Measurements from ENCODE around the gene UXS1. TPM values are rescaled to one million over a fixed set of nuclear protein-coding genes. Genes with fewer than 3 reads are reported as not detected.

The UXS1 gene
- polyA plus RNA-seq, 3 donors, result 23.4 to 33.8 (median 29.3) TPM

DNA sequence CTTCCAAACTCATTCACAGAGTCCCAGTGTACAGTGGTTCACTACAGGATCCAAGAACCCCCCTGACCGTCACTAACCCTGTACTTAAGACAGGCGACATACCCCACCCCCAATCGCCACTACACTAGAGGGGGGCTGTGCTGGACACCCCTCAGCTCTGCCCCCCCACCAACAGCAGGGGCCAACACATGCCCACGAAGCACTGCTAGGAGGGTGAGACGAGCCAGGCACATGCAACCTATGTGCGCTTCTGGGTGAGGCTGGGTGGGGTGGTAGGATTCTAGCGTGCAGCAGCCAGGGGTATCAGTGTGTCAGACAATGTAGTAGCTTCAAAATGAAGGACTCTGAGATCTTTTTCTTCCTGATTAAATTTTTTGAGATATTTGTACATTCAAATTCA is 67.8 kb downstream of the UXS1 start:
- Histone ChIP-seq H3K4me2 (replicated peaks; ENCODE audit: extremely low read depth, low read length, poor library complexity, severe bottlenecking) (no peak overlapping the region), H3K79me2 (ENCODE audit: insufficient read depth, low read length) (no peaks in the 10 kb centered on the region), H3K27ac (ENCODE audit: low read depth in 1 of 2, low read length in 2 of 2) (no peak overlapping the region), H3K36me3 (replicated peaks in 1 of 2; ENCODE audit: control insufficient read depth in 1 of 2, insufficient read depth in 2 of 2, low read length in 2 of 2) (peaks cover 39 to 87% of the 10 kb centered on the region in 2 donors), H2AFZ (ENCODE audit: insufficient read depth, low read depth, low read length, poor library complexity, severe bottlenecking) (no peak overlapping the region), H4K20me1 (ENCODE audit: insufficient read depth, low read length) (peaks cover 3% of the 10 kb centered on the region), H3K9ac (ENCODE audit: insufficient read depth, low read length, poor library complexity, severe bottlenecking) (no peak overlapping the region), H3K4me1 (ENCODE audit: control insufficient read depth in 1 of 2, insufficient read depth in 2 of 2, low read length in 2 of 2) (no peaks in the 10 kb centered on the region), H3K4me3 (replicated peaks in 1 of 3; ENCODE audit: low read depth in 2 of 3, low read length in 3 of 3) (no peak overlapping the region), H3K9me3 (replicated peaks in 1 of 2; ENCODE audit: control insufficient read depth in 1 of 2, insufficient read depth in 1 of 2, low read length in 2 of 2) (no peaks in the 10 kb centered on the region), H3K27me3 (ENCODE audit: control insufficient read depth in 2 of 2, insufficient read depth in 2 of 2, low read length in 2 of 2) (no peaks in the 10 kb centered on the region)
- no peaks in the 10 kb centered on the region for H3K9me3 Mint-ChIP-seq
- H3K27me3 Mint-ChIP-seq (ENCODE audit: low read depth in 3 of 3), result peaks cover 0 to 1% (median 0%) of the 10 kb centered on the region in 3 donors
- no peak for DNase-seq
- no peak for TF ChIP-seq CTCF (IDR thresholded peaks at IDR 0.05)
- peaks cover 59 to 77% of the 10 kb centered on the region in 2 donors for H3K36me3 Mint-ChIP-seq
- H3K27ac Mint-ChIP-seq, result peak overlapping the region in 1 of 7 donors; percentile 42
- intact Hi-C loops (cut with micrococcal nuclease), result no loop called here
- 100% methylated on average over 3 of the region's 7 CpGs for WGBS (ENCODE audit: insufficient coverage)
- H3K4me1 Mint-ChIP-seq, result no peaks in the 10 kb centered on the region
- H3K4me3 Mint-ChIP-seq, result no peak overlapping the region

DNA sequence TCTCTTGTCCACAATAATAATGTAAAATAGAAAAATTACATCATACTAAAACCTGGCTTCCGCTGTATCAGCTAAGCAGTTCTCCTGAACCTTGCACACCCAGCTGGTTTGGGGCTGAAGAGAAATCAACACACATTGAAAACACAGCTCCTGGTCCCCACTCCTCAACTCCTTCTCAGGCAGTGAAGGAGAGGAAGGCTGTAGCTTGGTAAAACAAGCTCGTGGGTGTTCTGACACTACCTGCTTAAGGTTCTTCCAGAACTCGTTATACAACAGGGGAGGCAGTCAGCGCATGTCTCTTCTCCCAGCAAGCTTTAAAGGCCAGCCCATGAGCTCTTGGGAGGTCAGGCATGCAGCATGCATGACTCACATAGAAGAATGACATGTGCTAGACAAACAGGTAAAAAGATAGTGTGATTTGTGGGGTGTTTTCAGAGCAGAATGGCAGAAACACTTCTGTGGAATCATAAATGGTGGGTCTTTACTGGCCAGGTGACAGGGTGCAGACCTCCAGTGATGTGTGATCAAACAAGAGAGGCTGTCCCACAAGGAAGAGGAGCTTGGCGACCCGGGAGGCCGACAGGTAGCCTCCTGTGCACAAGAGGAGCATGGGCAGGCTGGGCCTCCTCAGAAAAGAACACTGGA is 69.1 kb downstream of the UXS1 start:
- Histone ChIP-seq H3K36me3 (replicated peaks in 1 of 2; ENCODE audit: control insufficient read depth in 1 of 2, insufficient read depth in 2 of 2, low read length in 2 of 2) (peaks cover 50 to 94% of the 10 kb centered on the region in 2 donors), H3K27me3 (ENCODE audit: control insufficient read depth in 2 of 2, insufficient read depth in 2 of 2, low read length in 2 of 2) (no peaks in the 10 kb centered on the region), H3K27ac (ENCODE audit: low read depth in 1 of 2, low read length in 2 of 2) (peak overlapping the region in 1 of 2 donors; percentile 24), H4K20me1 (ENCODE audit: insufficient read depth, low read length) (no peaks in the 10 kb centered on the region), H3K4me2 (replicated peaks; ENCODE audit: extremely low read depth, low read length, poor library complexity, severe bottlenecking) (no peak overlapping the region), H3K4me1 (ENCODE audit: control insufficient read depth in 1 of 2, insufficient read depth in 2 of 2, low read length in 2 of 2) (no peaks in the 10 kb centered on the region), H3K9me3 (replicated peaks in 1 of 2; ENCODE audit: control insufficient read depth in 1 of 2, insufficient read depth in 1 of 2, low read length in 2 of 2) (no peaks in the 10 kb centered on the region), H3K9ac (ENCODE audit: insufficient read depth, low read length, poor library complexity, severe bottlenecking) (no peak overlapping the region), H3K4me3 (replicated peaks in 1 of 3; ENCODE audit: low read depth in 2 of 3, low read length in 3 of 3) (no peak overlapping the region), H3K79me2 (ENCODE audit: insufficient read depth, low read length) (no peaks in the 10 kb centered on the region), H2AFZ (ENCODE audit: insufficient read depth, low read depth, low read length, poor library complexity, severe bottlenecking) (no peak overlapping the region)
- no peak overlapping the region for H3K4me3 Mint-ChIP-seq
- TF ChIP-seq CTCF (IDR thresholded peaks at IDR 0.05), result no peak
- H3K27me3 Mint-ChIP-seq (ENCODE audit: low read depth in 3 of 3), result peaks cover 0 to 1% (median 0%) of the 10 kb centered on the region in 3 donors
- no peaks in the 10 kb centered on the region for H3K9me3 Mint-ChIP-seq
- WGBS (ENCODE audit: insufficient coverage), result 100% methylated on average over 5 of the region's 7 CpGs
- H3K27ac Mint-ChIP-seq, result no peak overlapping the region
- peaks cover 68 to 87% of the 10 kb centered on the region in 2 donors for H3K36me3 Mint-ChIP-seq
- intact Hi-C loops (cut with micrococcal nuclease), result no loop called here
- H3K4me1 Mint-ChIP-seq, result no peaks in the 10 kb centered on the region
- DNase-seq, result no peak

All from CD14-positive monocyte (primary cell).